A673 (cell line): Measurements from ENCODE around the gene TSPAN14. TPM values are rescaled to one million over a fixed set of nuclear protein-coding genes. Genes with fewer than 3 reads are reported as not detected.
A peak's percentile ranks its signal among the peaks of the same experiment; 100 is the strongest.

Experiments
- Bru-seq: library from RNA; stranded (reverse); fragments of 400-500 nt; gene quantifications from one replicate; lab custom pipeline; 2021; lab: Mats Ljungman, UMichigan
- BruChase-seq, 2 experiments: library from RNA; stranded (reverse); fragments of 400-500 nt; gene quantifications; one replicate each; lab custom pipeline; 2021; lab: Mats Ljungman, UMichigan
- BruUV-seq: library from RNA; stranded (reverse); fragments of 400-500 nt; replicated peaks from 2 replicates; lab custom pipeline; 2021; lab: Mats Ljungman, UMichigan
- CTCF ChIA-PET: fragments of 300-600 bp; sonication (Branson Sonifier 250); formaldehyde crosslinking; loops from one replicate; lab custom pipeline; 2022; ENCODE audit warnings: antibody characterized with exemption; lab: Charles Lee
- POLR2A ChIA-PET: fragments of 300-600 bp; sonication (Branson Sonifier 250); formaldehyde crosslinking; loops from one replicate; lab custom pipeline; 2022; ENCODE audit warnings: antibody characterized with exemption; ENCODE audit not compliant: low non-redundant PET; lab: Charles Lee
- DNase-seq: peaks from one replicate; pipeline ENCODE4 v3.0.0-alpha.2; 2015; ENCODE audit warnings: low spot score
- H3K27ac ChIP-seq: fragments of 200-600 bp; sonication (generic); 2 replicates; pipeline ENCODE4 v1.5.1; 2016; ENCODE audit warnings: mixed run types, low read depth, mild to moderate bottlenecking, mixed read lengths, antibody characterized with exemption, low read length; ENCODE audit not compliant: poor library complexity, severe bottlenecking
- H3K27me3 ChIP-seq: fragments of 200-600 bp; sonication (generic); replicated peaks from 2 replicates; pipeline ENCODE4 v1.6.1; 2017; ENCODE audit warnings: mixed run types, low read depth, mild to moderate bottlenecking, mixed read lengths, antibody characterized with exemption, low read length; ENCODE audit not compliant: insufficient read depth, poor library complexity
- H3K36me3 ChIP-seq: fragments of 200-600 bp; sonication (generic); 2 replicates; pipeline ENCODE4 v1.6.1; 2016; ENCODE audit warnings: mixed run types, mild to moderate bottlenecking, mixed read lengths, antibody characterized with exemption, low read length; ENCODE audit not compliant: insufficient read depth, poor library complexity, severe bottlenecking
- H3K4me1 ChIP-seq: fragments of 200-600 bp; sonication (generic); 2 replicates; pipeline ENCODE4 v1.6.1; 2017; ENCODE audit warnings: mixed run types, mild to moderate bottlenecking, mixed read lengths, antibody characterized with exemption, low read length; ENCODE audit not compliant: insufficient read depth, poor library complexity, severe bottlenecking
- H3K4me3 ChIP-seq: fragments of 200-600 bp; sonication (generic); 2 replicates; pipeline ENCODE4 v1.5.1; 2016; ENCODE audit warnings: low read depth, mixed run types, mild to moderate bottlenecking, mixed read lengths, low read length; ENCODE audit not compliant: poor library complexity, severe bottlenecking
- H3K9me3 ChIP-seq: fragments of 200-600 bp; sonication (generic); 2 replicates; pipeline ENCODE4 v1.6.1; 2016; ENCODE audit warnings: mixed run types, low read depth, mild to moderate bottlenecking, mixed read lengths, antibody characterized with exemption, low read length; ENCODE audit not compliant: poor library complexity, severe bottlenecking
- CTCF ChIP-seq: fragments of 300-800, 200-600 bp; sonication (generic); conservative IDR thresholded peaks from 2 replicates; pipeline ENCODE4 v1.5.1; 2017; ENCODE audit warnings: low read depth, mild to moderate bottlenecking, antibody characterized with exemption, low read length, moderate library complexity, mixed read lengths
- EZH2 ChIP-seq: fragments of 200-600 bp; sonication (generic); IDR thresholded peaks from 2 replicates; pipeline ENCODE4 v1.6.1; 2017; ENCODE audit warnings: borderline replicate concordance, low read depth, mild to moderate bottlenecking, mixed read lengths, antibody characterized with exemption, low read length; ENCODE audit not compliant: poor library complexity, severe bottlenecking
- intact Hi-C: fragments of 100-400 bp; cut with micrococcal nuclease; formaldehyde crosslinking; loops from one replicate; pipeline ENCODE4 v1.10.0; 2022; ENCODE audit not compliant: unreplicated experiment
- long read RNA-seq: library from polyadenylated mRNA; stranded (forward); transcript quantifications from one replicate; pipeline ENCODE4 v2.0.0, GENCODE V29; 2022
- total RNA-seq: library from RNA; stranded (reverse); gene quantifications from 2 replicates; pipeline ENCODE4 v1.2.3, GENCODE V29; 2021

The TSPAN14 gene, protein sequence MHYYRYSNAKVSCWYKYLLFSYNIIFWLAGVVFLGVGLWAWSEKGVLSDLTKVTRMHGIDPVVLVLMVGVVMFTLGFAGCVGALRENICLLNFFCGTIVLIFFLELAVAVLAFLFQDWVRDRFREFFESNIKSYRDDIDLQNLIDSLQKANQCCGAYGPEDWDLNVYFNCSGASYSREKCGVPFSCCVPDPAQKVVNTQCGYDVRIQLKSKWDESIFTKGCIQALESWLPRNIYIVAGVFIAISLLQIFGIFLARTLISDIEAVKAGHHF
- total RNA-seq: 50.4 and 55.8 TPM in 2 replicates
- percentile 75 among the genes with signal in this experiment for Bru-seq, nascent RNA
- percentile 81 among the genes with signal in this experiment for BruChase-seq, experiment 1, labeled RNA remaining after a 2-hour chase
- percentile 88 among the genes with signal in this experiment for BruChase-seq, experiment 2, labeled RNA remaining after a 6-hour chase
- long read RNA-seq, full-length matches to known transcripts: 21 of 72 reads
- long read RNA-seq, partial matches to known transcripts: 6 of 72 reads
- long read RNA-seq, other reads (novel, unspliced or antisense): 45 of 72 reads

GRCh38 chr10:80453842-80454512, at the start of gene TSPAN14:
TSPAN14 (plus strand) TSS chr10:80454310; CDS start chr10:80489234, 34,924 bp downstream.
- POLR2A ChIA-PET: no interaction called here
- peak; percentile 68 for DNase-seq
- BruUV-seq: no TSS peak
- H3K4me1 ChIP-seq: peaks cover 18% of the 10 kb centered on the region
- H3K27me3 ChIP-seq: no peaks in the 10 kb centered on the region
- CTCF ChIA-PET: interaction anchor here (0.6 to 1.2 kb wide), 2 partner anchors 9 to 52 kb away, joined by 3 to 4 read pairs; no protein-coding TSS in a partner anchor
- intact Hi-C loops: no loop called here
- TF ChIP-seq CTCF (no peak), EZH2 (no peak)
- no peaks in the 10 kb centered on the region for H3K9me3 ChIP-seq
- H3K36me3 ChIP-seq: no peaks in the 10 kb centered on the region
- peak within 1 kb of the TSS; percentile 95 for H3K27ac ChIP-seq
- H3K4me3 ChIP-seq: peak within 1 kb of the TSS; percentile 98

GRCh38 chr10:80405035-80405434, 49.1 kb upstream of the TSPAN14 start:
- no peak for DNase-seq
- TF ChIP-seq EZH2: no peak
- no peak for TF ChIP-seq CTCF
- no peak overlapping the region for H3K27ac ChIP-seq
- CTCF ChIA-PET: no interaction called here
- no peaks in the 10 kb centered on the region for H3K9me3 ChIP-seq
- H3K4me1 ChIP-seq: peaks cover 25% of the 10 kb centered on the region
- BruUV-seq: no TSS peak
- intact Hi-C loops: no loop called here
- H3K27me3 ChIP-seq: no peaks in the 10 kb centered on the region
- POLR2A ChIA-PET: no interaction called here
- no peak overlapping the region for H3K4me3 ChIP-seq
- no peaks in the 10 kb centered on the region for H3K36me3 ChIP-seq

DNA sequence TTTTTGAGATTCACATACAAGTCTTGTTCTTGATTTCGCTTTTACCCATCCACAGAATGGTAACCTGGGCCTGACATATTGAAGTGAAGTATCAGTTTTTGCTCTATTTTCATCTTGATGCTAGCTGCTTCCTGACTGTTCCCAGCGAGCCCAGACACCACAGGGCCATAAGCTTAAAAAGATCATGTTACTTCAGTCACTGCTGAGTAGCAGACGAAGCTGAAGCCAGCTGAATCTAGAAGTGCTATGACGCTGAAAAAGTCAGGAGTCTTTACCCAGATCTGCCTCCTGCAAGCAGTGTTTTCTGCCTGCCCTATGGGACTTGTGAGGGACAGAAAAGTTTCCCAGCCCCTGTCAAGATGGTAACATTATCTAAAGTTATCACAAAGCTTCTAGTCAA, 48.5 kb upstream of the TSPAN14 start:
- POLR2A ChIA-PET: no interaction called here
- no TSS peak for BruUV-seq
- intact Hi-C loops: no loop called here

More for the DNA sequence above, 48.5 kb upstream of the TSPAN14 start:
- Histone ChIP-seq H3K4me3 (no peak overlapping the region), H3K9me3 (no peaks in the 10 kb centered on the region), H3K4me1 (peaks cover 31% of the 10 kb centered on the region), H3K27me3 (no peaks in the 10 kb centered on the region), H3K27ac (no peak overlapping the region), H3K36me3 (no peaks in the 10 kb centered on the region)
- DNase-seq: peak; percentile 65
- TF ChIP-seq CTCF (no peak), EZH2 (no peak)
- CTCF ChIA-PET: no interaction called here
